GM12878 (cell line): ENCODE data around the gene AGAP2. TPM values are rescaled to one million over a fixed set of nuclear protein-coding genes. Genes with fewer than 3 reads are reported as not detected.

Experiments used
- ATF2 ChIP-seq: IDR thresholded peaks from 2 replicates; pipeline ENCODE4 v1.6.1; 2012; ENCODE audit warnings: low read length, inconsistent platforms
- BACH1 ChIP-seq: fragments of 450-650 bp; IDR thresholded peaks from 2 replicates; pipeline ENCODE4 v1.6.1; 2017; ENCODE audit warnings: mild to moderate bottlenecking, borderline replicate concordance
- BMI1 ChIP-seq: fragments of 450-650 bp; IDR thresholded peaks from 2 replicates; pipeline ENCODE4 v1.6.1; 2016; ENCODE audit warnings: mild to moderate bottlenecking, moderate library complexity, borderline replicate concordance
- E2F4 ChIP-seq: IDR thresholded peaks from 2 replicates; pipeline ENCODE4 v1.6.1; 2012; ENCODE audit warnings: low read depth, low read length, improper control_type of control experiment
- E4F1 ChIP-seq: fragments of 450-650 bp; IDR thresholded peaks from 2 replicates; pipeline ENCODE4 v1.6.1; 2018; ENCODE audit warnings: borderline replicate concordance, mild to moderate bottlenecking; ENCODE audit not compliant: partially characterized antibody
- EP300 ChIP-seq, 2 experiments: fragments of 150-350 bp in 1 of 2; IDR thresholded peaks; 2 replicates each; pipeline ENCODE4 v1.6.1; 2011 to 2012; ENCODE audit warnings: low read depth in 2 of 2, low read length in 2 of 2, borderline replicate concordance in 1 of 2, improper control_type of control experiment in 1 of 2, inconsistent platforms in 1 of 2; ENCODE audit not compliant: control insufficient read depth in 1 of 2
- HDAC2 ChIP-seq: fragments of 200-600 bp; sonication (generic); IDR thresholded peaks from 2 replicates; pipeline ENCODE4 v1.6.1; 2017
- MYB ChIP-seq: fragments of 150-350 bp; IDR thresholded peaks from 2 replicates; pipeline ENCODE4 v1.6.1; 2014; ENCODE audit warnings: mild to moderate bottlenecking, low read depth, low read length, borderline replicate concordance
- NBN ChIP-seq: fragments of 450-650 bp; IDR thresholded peaks from 2 replicates; pipeline ENCODE4 v1.6.1; 2016
- NFYB ChIP-seq: IDR thresholded peaks from 2 replicates; pipeline ENCODE4 v1.6.1; 2011; ENCODE audit warnings: low read depth, mild to moderate bottlenecking, low read length, improper control_type of control experiment, moderate library complexity; ENCODE audit not compliant: insufficient read depth
- POLR2A ChIP-seq: IDR thresholded peaks from 2 replicates; pipeline ENCODE4 v1.6.1; 2011; ENCODE audit warnings: low read depth, mild to moderate bottlenecking, low read length
- POLR2AphosphoS2 ChIP-seq: IDR thresholded peaks from 2 replicates; pipeline ENCODE4 v1.6.1; 2011; ENCODE audit warnings: low read depth, mild to moderate bottlenecking, low read length, improper control_type of control experiment, moderate library complexity
- SIX5 ChIP-seq: IDR thresholded peaks from 2 replicates; pipeline ENCODE4 v1.6.1; 2011; ENCODE audit warnings: mild to moderate bottlenecking, low read depth, low read length, moderate library complexity; ENCODE audit not compliant: severe bottlenecking
- STAT3 ChIP-seq: IDR thresholded peaks from 2 replicates; pipeline ENCODE4 v1.6.1; 2011; ENCODE audit warnings: low read depth, low read length, improper control_type of control experiment
- SUZ12 ChIP-seq: fragments of 200-600 bp; sonication (generic); IDR thresholded peaks from one replicate; pipeline ENCODE4 v1.6.1; 2018; ENCODE audit warnings: antibody characterized with exemption, mild to moderate bottlenecking; ENCODE audit not compliant: unreplicated experiment
- TCF3 ChIP-seq: IDR thresholded peaks from 2 replicates; pipeline ENCODE4 v1.6.1; 2012; ENCODE audit warnings: low read depth, mild to moderate bottlenecking, low read length, borderline replicate concordance; ENCODE audit not compliant: insufficient read depth
- ZNF207 ChIP-seq: fragments of 450-650 bp; IDR thresholded peaks from 2 replicates; pipeline ENCODE4 v1.6.1; 2014; ENCODE audit warnings: antibody characterized with exemption, mild to moderate bottlenecking, borderline replicate concordance
- ZNF217 ChIP-seq: fragments of 450-650 bp; IDR thresholded peaks from 2 replicates; pipeline ENCODE4 v1.6.1; 2017; ENCODE audit warnings: antibody characterized with exemption, mild to moderate bottlenecking
- ZNF622 ChIP-seq: fragments of 450-650 bp; IDR thresholded peaks from 2 replicates; pipeline ENCODE4 v1.6.1; 2017; ENCODE audit warnings: mild to moderate bottlenecking, inconsistent platforms
- polyA plus RNA-seq, 11 experiments: library from polyadenylated mRNA; depleted of rRNA in 4 of 11; unstranded in 6 of 11; stranded (reverse) in 5 of 11; fragments of >200 nt; fragmentation: Nextera tagmentation in 4 of 11; fragmentation: Illumina TruSeq in 1 of 11; extraction: Ambion mirVana in 4 of 11; extraction: Trizol in 1 of 11; gene quantifications; 1 replicate in 1 of 11; 2 replicates in 10 of 11; pipeline versions ENCODE4 v1.2.1 to v1.2.3, GENCODE V29; 2011 to 2016; ENCODE audit warnings: inconsistent platforms in 2 of 11, missing spikeins in 2 of 11, low read depth in 1 of 11
- total RNA-seq, 4 experiments: library from RNA; depleted of rRNA in 3 of 4; stranded (reverse); fragments of >200 nt in 3 of 4; fragmentation: Illumina TruSeq in 1 of 4; extraction: Trizol in 1 of 4; gene quantifications; 2 replicates each; pipeline versions ENCODE4 v1.2.1 to v1.2.3, GENCODE V29; 2013 to 2021
- TF ChIP-seq, protein P1 (sequence below): fragments of 450-650 bp; IDR thresholded peaks from 2 replicates; pipeline ENCODE4 v1.6.1; 2018; ENCODE audit warnings: mild to moderate bottlenecking, low read depth, moderate library complexity; ENCODE audit not compliant: partially characterized antibody
- TF ChIP-seq, protein P2 (sequence below): fragments of 450-650 bp; IDR thresholded peaks from 2 replicates; pipeline ENCODE4 v1.6.1; 2014; ENCODE audit warnings: mild to moderate bottlenecking
- TF ChIP-seq, protein P3 (sequence below): fragments of 450-650 bp; IDR thresholded peaks from 2 replicates; pipeline ENCODE4 v1.6.1; 2016; ENCODE audit warnings: mild to moderate bottlenecking

AGAP2 gene
- total and polyA plus RNA-seq, 10 of the 15 experiments (the other 5 are each of a cell fraction or from before 2014, with no cell fraction given): 0.29 to 19.8 (median 11.0) TPM

DNA sequence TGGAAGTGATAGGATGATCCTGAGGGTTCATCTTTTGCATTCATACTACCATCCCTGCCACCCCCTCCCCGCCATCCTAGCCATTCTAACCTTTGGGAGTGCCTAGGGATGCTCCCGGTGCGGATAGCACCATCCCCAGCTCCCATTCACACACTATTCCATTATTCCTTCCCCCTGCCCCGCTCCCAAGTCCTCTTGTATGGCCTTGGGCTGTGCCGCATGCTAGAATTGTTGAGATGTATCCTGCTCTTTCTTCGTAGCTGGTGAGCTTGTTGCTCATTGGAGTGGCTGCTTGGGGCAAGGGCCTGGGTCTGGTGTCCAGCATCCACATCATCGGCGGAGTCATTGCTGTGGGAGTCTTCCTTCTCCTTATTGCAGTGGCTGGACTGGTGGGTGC, 6.9 kb upstream of the AGAP2 start (continued):
- TF ChIP-seq E4F1 (no peak), E2F4 (no peak), NFYB (no peak), POLR2AphosphoS2 (no peak), POLR2A (peak; percentile 41; the same call in 1 of the 2 replicates), BACH1 (no peak), NBN (no peak), ATF2 (peak; percentile 19), BMI1 (no peak), EP300 (IDR thresholded peaks at IDR 0.05; ENCODE audit: borderline replicate concordance in 1 of 2, control insufficient read depth in 1 of 2, low read depth in 2 of 2, low read length in 2 of 2) (no peak), ZNF207 (no peak), MYB (no peak), SUZ12 (no peak), STAT3 (no peak), ZNF622 (no peak), TCF3 (no peak), SIX5 (no peak), HDAC2 (no peak), ZNF217 (no peak)
- TF ChIP-seq, protein P1, sequence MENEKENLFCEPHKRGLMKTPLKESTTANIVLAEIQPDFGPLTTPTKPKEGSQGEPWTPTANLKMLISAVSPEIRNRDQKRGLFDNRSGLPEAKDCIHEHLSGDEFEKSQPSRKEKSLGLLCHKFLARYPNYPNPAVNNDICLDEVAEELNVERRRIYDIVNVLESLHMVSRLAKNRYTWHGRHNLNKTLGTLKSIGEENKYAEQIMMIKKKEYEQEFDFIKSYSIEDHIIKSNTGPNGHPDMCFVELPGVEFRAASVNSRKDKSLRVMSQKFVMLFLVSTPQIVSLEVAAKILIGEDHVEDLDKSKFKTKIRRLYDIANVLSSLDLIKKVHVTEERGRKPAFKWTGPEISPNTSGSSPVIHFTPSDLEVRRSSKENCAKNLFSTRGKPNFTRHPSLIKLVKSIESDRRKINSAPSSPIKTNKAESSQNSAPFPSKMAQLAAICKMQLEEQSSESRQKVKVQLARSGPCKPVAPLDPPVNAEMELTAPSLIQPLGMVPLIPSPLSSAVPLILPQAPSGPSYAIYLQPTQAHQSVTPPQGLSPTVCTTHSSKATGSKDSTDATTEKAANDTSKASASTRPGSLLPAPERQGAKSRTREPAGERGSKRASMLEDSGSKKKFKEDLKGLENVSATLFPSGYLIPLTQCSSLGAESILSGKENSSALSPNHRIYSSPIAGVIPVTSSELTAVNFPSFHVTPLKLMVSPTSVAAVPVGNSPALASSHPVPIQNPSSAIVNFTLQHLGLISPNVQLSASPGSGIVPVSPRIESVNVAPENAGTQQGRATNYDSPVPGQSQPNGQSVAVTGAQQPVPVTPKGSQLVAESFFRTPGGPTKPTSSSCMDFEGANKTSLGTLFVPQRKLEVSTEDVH: peak; percentile 3
- TF ChIP-seq, protein P2, sequence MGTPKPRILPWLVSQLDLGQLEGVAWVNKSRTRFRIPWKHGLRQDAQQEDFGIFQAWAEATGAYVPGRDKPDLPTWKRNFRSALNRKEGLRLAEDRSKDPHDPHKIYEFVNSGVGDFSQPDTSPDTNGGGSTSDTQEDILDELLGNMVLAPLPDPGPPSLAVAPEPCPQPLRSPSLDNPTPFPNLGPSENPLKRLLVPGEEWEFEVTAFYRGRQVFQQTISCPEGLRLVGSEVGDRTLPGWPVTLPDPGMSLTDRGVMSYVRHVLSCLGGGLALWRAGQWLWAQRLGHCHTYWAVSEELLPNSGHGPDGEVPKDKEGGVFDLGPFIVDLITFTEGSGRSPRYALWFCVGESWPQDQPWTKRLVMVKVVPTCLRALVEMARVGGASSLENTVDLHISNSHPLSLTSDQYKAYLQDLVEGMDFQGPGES: no peak
- TF ChIP-seq, protein P3, sequence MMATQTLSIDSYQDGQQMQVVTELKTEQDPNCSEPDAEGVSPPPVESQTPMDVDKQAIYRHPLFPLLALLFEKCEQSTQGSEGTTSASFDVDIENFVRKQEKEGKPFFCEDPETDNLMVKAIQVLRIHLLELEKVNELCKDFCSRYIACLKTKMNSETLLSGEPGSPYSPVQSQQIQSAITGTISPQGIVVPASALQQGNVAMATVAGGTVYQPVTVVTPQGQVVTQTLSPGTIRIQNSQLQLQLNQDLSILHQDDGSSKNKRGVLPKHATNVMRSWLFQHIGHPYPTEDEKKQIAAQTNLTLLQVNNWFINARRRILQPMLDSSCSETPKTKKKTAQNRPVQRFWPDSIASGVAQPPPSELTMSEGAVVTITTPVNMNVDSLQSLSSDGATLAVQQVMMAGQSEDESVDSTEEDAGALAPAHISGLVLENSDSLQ: no peak
